ENCODE results near the gene ZBTB33.
A peak's percentile ranks its signal among the peaks of the same experiment; 100 is the strongest.

ZBTB33 gene
- 67.7 reads per million, percentile 75 among the genes with 10 or more reads in this experiment for total RNA-seq

- DNase-seq, result peak; percentile 74
These were observed at the start of gene ZBTB33 for GRCh38 chrX:120250522-120251271. ZBTB33 (plus strand) TSS chrX:120250812; CDS start chrX:120253416, 2,604 bp downstream.

DNA sequence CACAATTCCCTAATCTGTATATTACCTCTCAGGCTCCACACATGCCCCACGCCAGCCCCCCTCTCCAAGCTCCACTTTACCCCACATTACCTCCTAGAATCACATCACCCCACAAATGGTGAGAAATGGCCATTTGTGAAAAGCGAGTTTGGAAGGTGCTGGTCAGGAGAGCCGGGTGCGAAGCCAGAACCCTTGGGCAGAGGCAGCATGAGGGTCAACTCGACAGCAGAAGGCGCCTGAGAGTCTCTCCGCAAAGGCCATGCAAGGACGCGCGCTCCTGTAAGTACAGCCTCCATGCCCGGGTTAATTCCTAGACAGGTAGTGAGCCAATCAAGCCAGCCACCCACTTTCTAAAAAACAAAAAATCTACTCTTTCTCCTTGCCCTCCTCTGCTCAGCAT lies 49.8 kb upstream of the ZBTB33 start:
- DNase-seq, result no peak

GRCh38 chrX:120205816-120206753 lies 44.5 kb upstream of the ZBTB33 start:
- DNase-seq, result no peak

DNA sequence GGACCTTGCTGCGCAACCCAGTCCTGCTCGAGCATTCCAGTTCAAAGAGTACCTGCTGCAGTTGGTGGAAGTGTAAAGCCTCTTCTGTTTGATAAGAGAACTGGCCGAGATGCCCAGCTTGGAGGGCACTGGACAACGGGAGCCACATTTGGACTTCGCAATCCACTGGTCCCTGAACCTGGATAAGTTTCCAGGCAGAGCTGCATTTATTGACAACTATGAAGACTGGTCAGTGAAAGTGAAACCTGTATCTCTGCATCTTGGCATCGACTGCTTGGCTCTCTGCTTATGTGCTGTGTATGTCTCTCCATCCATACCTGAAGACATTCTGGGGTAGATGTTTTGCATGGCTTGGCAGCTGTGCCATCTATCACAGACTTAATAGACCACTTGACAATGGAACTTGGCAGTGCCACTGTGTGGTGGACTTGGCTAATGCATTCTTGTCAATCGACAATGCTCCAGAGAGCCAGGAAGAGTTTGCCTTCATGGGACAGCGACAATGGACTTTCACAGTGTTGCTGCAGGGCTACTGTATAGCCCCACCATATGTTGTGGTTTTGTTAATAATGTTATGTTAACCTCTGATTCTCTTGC lies 43.5 kb upstream of the ZBTB33 start:
- DNase-seq, result no peak

DNA sequence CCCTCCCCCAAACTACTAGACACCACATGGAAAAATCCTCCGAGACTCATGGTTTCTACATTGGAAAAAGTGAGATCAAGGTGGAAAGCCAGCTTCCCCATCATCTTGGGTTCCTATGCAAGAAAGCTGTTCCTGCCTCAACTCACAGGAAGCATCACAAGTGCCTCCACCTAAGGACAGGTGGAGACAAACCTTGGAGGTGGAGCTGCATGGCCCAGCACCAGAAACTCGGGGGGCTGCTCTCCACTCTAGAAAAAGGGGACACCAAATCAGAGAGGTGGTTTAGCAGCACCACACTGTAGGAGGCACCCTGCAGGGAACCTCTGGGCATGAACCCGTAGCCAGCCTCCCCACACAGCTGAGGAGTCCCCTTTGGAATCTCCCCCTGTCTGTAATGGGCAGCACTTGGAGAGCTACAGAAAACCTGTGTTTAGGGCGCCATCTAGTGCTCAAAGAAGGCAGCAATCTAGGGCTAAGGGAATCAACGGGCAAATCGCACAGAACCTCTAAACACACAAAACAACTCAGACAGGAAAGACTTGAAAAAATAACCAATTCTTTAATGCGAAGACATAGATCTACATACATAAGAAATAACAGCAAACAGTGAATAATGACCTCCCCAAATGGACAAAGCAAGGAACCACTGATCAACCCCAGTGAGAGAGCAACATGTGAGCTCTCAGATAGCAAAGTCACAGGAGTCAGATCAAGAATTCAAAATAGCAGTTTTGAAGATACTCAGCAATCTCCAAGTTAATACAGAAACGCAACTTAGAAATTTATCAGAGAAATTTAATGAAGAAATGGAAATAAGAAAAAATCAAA lies 37.0 kb upstream of the ZBTB33 start:
- peak; percentile 49 for DNase-seq

- no peak for DNase-seq
These were observed 27.2 kb upstream of the ZBTB33 start for GRCh38 chrX:120223374-120223773.

- no peak for DNase-seq
These were observed 26.2 kb upstream of the ZBTB33 start for GRCh38 chrX:120224388-120224787.

DNA sequence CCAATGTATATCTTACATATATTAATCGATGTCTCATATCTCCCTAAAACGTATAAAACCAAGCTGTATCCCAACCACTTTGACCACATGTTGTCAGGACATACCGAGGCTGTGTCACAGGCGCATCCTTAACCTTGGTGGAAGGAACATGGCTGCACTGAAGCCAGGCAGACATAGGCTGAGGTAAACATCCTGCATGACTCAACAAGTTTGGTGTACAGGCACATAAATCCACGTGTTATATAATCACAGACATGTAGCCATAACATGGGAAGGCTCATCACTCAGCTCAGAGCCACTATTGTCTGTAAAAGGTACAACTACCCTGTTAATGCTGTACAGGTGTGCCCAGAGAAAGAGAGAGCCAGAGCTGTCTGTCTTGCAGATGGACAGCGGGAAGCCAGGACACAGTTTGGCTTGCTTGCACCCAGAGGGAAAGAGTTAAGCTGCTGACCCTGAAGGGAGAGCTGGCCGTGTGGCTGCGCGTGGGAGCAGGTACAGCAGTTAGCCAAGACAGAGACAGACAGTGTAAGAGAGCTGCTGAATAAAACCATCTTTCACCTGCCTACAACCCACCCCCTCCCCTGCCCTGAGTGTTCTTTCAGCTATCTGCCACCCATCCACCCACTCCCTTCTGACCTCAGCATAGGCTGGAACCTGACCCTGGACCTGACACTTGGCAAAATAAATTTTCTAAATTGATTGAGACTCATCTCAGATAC lies 22.3 kb upstream of the ZBTB33 start:
- DNase-seq, result no peak

DNA sequence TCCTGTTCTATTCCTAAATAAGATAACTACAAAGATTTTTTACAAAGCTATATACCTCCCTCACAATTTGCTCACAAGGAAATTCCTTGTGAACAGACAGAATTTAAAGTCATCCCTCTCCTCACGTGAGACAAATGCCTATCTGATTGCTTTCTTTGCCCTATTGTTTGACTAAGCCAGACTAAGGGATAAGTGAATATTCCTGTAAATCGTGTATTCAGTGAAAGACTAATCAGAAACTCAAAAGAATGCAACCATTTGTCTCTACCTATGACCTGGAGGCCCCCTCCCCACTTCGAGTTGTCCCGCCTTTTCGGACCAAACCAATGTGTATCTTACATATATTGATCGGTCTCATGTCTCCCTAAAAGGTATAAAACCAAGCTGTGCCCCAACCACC lies 15.3 kb upstream of the ZBTB33 start:
- DNase-seq, result no peak

- DNase-seq, result no peak
These were observed 13.7 kb upstream of the ZBTB33 start for GRCh38 chrX:120236687-120237479.

DNA sequence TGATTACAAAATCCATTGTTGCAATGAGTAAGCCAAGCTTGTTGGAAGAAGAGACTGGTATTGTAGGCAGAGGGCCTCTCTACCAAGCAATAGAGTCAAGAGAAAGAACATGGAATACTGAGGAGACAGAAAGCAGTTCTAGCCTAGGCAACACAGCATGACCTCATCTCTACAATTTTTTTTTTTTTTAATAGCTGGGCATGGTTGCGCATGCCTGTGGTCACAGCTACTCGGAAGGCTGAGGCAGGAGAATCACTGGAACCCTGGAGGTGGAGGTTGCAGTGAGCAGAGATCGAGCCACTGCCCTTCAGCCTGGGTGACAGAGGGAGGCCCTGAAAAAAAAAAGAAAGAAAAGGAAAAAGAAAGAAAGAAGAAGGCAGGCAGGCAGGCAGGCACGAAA lies 11.7 kb upstream of the ZBTB33 start:
- DNase-seq, result no peak

DNA sequence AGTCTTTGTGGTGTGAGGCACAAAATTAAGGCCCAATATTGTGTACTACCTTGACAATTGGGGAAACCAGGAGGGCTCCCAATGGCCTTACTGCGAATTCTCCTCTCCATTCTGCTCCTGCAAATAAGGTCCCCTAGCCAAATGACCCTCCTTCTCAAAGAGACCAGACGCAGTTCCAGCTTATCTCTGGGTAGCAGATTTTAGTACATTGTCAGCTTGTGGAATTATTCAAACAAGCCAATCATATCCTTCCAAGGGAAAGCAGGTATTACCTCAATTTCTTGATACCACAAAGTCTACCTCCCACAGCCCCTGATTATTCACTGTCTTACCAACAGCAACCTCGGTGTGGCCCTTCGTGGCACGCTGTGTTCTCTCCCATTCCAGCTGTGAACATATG lies 7.8 kb upstream of the ZBTB33 start:
- no peak for DNase-seq

- DNase-seq, result no peak
These were observed 6.2 kb upstream of the ZBTB33 start for GRCh38 chrX:120244395-120244734.

- peak; percentile 41 for DNase-seq
These were observed 5.7 kb upstream of the ZBTB33 start for GRCh38 chrX:120244735-120245498.

GRCh38 chrX:120251471-120252011 lies 929 bp downstream of the ZBTB33 start:
- DNase-seq, result no peak

DNA sequence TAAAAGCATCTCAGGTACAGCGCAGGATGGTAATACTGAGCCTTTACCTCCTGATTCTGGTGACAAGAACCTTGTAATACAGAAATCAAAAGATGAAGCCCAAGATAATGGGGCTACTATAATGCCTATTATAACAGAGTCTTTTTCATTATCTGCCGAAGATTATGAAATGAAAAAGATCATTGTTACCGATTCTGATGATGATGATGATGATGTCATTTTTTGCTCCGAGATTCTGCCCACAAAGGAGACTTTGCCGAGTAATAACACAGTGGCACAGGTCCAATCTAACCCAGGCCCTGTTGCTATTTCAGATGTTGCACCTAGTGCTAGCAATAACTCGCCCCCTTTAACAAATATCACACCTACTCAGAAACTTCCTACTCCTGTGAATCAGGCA lies 3.2 kb downstream of the ZBTB33 start:
- DNase-seq, result no peak

DNA sequence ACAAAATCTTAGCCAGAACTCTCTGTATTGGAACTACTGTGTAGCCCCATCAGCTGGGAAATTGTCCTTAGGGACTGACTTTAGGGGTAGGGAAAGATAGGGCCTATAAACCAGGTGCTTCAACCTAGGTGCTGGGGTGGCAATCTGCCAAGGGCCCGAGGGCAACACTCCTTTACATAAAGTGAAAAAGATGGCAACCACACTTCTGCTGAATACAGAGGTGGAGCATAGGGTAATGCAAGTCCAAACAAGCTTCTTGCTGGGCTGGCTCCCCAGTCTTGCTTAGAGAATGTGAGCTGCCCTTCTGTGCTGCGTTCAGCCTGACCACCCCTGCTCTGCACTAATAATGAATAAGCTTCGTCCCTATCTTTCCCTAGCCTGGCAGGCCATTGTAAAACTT lies 9.8 kb downstream of the ZBTB33 start:
- DNase-seq, result no peak

GRCh38 chrX:120262859-120263708 lies 12.5 kb downstream of the ZBTB33 start:
- DNase-seq, result no peak

GRCh38 chrX:120264341-120264740 lies 13.7 kb downstream of the ZBTB33 start:
- DNase-seq, result no peak
